ENCODE results near the gene MUC6. TPM values are rescaled to one million over a fixed set of nuclear protein-coding genes. Genes with fewer than 3 reads are reported as not detected.

MUC6 gene
- total RNA-seq, 4 donors from 2014 or later = not detected

DNA sequence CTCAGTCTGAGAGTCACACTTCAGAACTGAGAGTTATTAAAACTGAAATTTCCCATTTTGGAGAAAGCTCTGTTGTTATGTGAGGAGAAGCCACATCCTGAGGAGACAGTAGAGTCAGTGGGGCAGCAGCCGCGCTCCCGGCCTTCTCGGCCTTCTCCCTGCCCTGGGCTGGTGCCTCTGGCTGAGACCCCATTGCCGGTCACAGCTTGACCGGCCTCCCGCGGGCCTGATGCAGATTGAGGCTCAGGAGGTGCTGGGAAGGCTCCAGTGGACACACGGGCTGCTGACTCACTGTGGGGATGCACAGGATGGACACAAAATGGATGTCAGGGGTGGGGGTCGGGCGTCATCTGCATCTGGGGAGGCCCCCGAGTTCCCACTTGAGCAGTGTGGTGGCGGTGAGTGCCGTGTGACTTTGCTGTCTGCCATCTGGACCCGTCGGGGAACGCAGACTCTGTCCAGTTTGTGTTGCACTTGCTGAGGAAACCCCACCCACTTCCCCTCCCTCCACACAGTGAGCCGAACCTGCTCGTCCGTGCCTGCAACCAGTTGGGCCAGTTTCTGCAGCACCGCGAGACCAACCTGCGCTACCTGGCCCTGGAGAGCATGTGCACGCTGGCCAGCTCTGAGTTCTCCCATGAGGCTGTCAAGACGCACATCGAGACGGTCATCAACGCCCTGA lies 50.1 kb downstream of the MUC6 start:
- Histone ChIP-seq H3K9me3 (no peaks in the 10 kb centered on the region), H3K4me1 (no peaks in the 10 kb centered on the region), H3K36me3 (peaks cover 3 to 74% of the 10 kb centered on the region in 2 donors), H3K27ac (no peak overlapping the region), H3K4me3 (no peak overlapping the region), H3K27me3 (no peaks in the 10 kb centered on the region)
- DNase-seq (no peak), ATAC-seq (no peak)
- in situ Hi-C loops (cut with MboI; ENCODE audit: low sequenced_read_pairs in 4 of 4) (no loop called here), intact Hi-C loops (cut with DNase I; ENCODE audit: low total_unique reads) (no loop called here)
- TF ChIP-seq POLR2A (IDR thresholded peaks at IDR 0.05) = no peak
- TF ChIP-seq, protein P1, sequence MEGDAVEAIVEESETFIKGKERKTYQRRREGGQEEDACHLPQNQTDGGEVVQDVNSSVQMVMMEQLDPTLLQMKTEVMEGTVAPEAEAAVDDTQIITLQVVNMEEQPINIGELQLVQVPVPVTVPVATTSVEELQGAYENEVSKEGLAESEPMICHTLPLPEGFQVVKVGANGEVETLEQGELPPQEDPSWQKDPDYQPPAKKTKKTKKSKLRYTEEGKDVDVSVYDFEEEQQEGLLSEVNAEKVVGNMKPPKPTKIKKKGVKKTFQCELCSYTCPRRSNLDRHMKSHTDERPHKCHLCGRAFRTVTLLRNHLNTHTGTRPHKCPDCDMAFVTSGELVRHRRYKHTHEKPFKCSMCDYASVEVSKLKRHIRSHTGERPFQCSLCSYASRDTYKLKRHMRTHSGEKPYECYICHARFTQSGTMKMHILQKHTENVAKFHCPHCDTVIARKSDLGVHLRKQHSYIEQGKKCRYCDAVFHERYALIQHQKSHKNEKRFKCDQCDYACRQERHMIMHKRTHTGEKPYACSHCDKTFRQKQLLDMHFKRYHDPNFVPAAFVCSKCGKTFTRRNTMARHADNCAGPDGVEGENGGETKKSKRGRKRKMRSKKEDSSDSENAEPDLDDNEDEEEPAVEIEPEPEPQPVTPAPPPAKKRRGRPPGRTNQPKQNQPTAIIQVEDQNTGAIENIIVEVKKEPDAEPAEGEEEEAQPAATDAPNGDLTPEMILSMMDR (IDR thresholded peaks at IDR 0.05 in 4 of 5, conservative IDR thresholded peaks at IDR 0.05 in 1 of 5) = no peak

DNA sequence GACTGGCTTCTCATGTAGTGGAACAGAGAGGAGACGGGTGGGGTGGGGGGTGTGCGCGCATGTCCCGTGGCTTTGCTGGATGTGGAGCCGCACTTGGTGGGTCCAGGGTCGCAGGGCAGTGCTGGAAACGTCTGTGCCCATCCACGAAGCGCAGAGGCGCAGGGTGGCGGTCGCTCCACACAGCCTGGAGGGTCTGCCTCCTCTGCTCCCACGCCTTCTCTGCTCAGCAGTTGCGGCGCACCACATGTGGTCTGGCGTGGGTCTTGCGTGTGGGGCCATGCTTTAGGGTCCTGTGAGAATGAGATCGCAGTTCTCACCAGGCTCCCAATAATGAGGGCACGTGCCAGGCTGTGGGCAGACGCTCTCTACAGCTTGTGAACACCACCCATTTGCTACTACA lies 50.7 kb downstream of the MUC6 start:
- no peaks in the 10 kb centered on the region for H3K9me3 ChIP-seq
- H3K4me1 ChIP-seq = no peaks in the 10 kb centered on the region
- no peak overlapping the region for H3K4me3 ChIP-seq
- in situ Hi-C loops (cut with MboI; ENCODE audit: low sequenced_read_pairs in 4 of 4) = no loop called here
- no peak overlapping the region for H3K27ac ChIP-seq
- TF ChIP-seq, protein P1 (IDR thresholded peaks at IDR 0.05 in 4 of 5, conservative IDR thresholded peaks at IDR 0.05 in 1 of 5) = no peak
- TF ChIP-seq POLR2A (IDR thresholded peaks at IDR 0.05) = no peak
- peaks cover 3 to 78% of the 10 kb centered on the region in 2 donors for H3K36me3 ChIP-seq
- H3K27me3 ChIP-seq = no peaks in the 10 kb centered on the region
- intact Hi-C loops (cut with DNase I; ENCODE audit: low total_unique reads) = no loop called here
- DNase-seq (no peak), ATAC-seq (no peak)

DNA sequence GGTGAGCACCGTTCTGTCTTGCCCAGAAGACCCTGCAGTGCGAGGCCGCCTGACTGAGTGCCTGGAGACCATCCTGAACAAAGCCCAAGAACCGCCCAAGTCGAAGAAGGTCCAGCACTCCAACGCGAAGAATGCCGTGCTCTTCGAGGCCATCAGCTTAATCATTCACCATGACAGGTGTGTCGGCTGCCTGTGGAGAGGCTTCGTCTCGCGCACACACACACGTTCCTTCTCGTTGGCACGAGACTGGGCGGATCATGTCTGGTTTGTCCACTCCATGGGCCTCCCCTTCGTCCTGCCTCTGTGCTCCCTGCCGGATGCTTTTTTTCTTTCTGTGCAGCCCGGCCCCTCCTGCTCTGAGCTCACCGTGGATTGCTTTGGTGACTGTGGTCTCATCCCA lies 51.1 kb downstream of the MUC6 start:
- no peak overlapping the region for H3K4me3 ChIP-seq
- H3K4me1 ChIP-seq = no peaks in the 10 kb centered on the region
- DNase-seq (no peak), ATAC-seq (no peak)
- no peaks in the 10 kb centered on the region for H3K9me3 ChIP-seq
- TF ChIP-seq, protein P1 (IDR thresholded peaks at IDR 0.05 in 4 of 5, conservative IDR thresholded peaks at IDR 0.05 in 1 of 5) = no peak
- no peak for TF ChIP-seq POLR2A (IDR thresholded peaks at IDR 0.05)
- H3K36me3 ChIP-seq = peaks cover 3 to 78% of the 10 kb centered on the region in 2 donors
- intact Hi-C loops (cut with DNase I; ENCODE audit: low total_unique reads) (no loop called here), in situ Hi-C loops (cut with MboI; ENCODE audit: low sequenced_read_pairs in 4 of 4) (no loop called here)
- H3K27ac ChIP-seq = no peak overlapping the region
- H3K27me3 ChIP-seq = no peaks in the 10 kb centered on the region

DNA sequence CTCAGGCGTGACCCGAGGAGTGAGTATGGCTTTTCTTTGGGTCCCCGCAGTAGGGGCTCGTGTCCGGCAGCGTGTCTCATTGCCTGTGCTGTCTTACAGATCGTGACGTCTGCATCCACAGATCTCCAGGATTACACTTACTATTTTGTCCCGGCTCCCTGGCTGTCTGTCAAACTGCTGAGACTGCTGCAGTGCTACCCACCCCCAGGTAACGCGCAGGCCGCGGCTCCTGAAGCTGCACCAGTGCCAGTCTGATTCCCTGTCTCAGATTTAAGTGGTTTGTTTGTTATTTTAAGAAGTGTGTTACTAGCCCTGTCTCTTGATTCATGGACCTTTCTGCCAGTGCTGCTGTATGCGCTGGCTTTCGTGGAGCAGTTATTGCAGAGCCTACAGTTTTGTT lies 52.0 kb downstream of the MUC6 start:
- Histone ChIP-seq H3K27me3 (no peaks in the 10 kb centered on the region), H3K36me3 (peaks cover 3 to 72% of the 10 kb centered on the region in 2 donors), H3K4me3 (no peak overlapping the region), H3K4me1 (peaks cover 0 to 4% of the 10 kb centered on the region in 2 donors), H3K9me3 (no peaks in the 10 kb centered on the region), H3K27ac (no peak overlapping the region)
- in situ Hi-C loops (cut with MboI; ENCODE audit: low sequenced_read_pairs in 4 of 4) (no loop called here), intact Hi-C loops (cut with DNase I; ENCODE audit: low total_unique reads) (no loop called here)
- DNase-seq (no peak), ATAC-seq (no peak)
- TF ChIP-seq, protein P1 (IDR thresholded peaks at IDR 0.05 in 4 of 5, conservative IDR thresholded peaks at IDR 0.05 in 1 of 5) = no peak
- TF ChIP-seq POLR2A (IDR thresholded peaks at IDR 0.05) = no peak

DNA sequence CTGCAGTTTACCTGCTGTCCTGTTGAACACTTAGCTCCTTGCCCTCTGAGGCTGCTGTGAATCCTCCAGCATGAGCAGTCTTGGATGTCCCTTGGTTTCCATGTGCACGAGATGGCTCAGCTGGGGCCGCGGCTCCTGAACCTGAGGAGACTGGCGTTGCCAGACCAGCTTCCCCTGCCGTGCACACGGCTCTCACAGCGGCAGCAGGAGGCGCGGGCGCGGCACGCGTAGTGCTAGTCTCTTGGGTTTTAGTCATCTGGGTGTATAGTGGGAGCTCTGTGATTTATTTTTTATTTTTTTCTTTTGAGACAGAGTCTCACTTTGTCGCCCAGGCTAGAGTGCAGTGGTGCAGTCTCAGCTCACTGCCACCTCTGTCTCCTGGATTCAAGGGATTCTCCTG lies 54.8 kb downstream of the MUC6 start:
- Histone ChIP-seq H3K9me3 (no peaks in the 10 kb centered on the region), H3K4me1 (peaks cover 0 to 13% of the 10 kb centered on the region in 2 donors), H3K4me3 (no peak overlapping the region), H3K27ac (peak overlapping the region in 1 of 4 donors; percentile 78), H3K27me3 (no peaks in the 10 kb centered on the region), H3K36me3 (peaks cover 3 to 60% of the 10 kb centered on the region in 2 donors)
- TF ChIP-seq, protein P1 (IDR thresholded peaks at IDR 0.05 in 4 of 5, conservative IDR thresholded peaks at IDR 0.05 in 1 of 5) = no peak
- TF ChIP-seq POLR2A (IDR thresholded peaks at IDR 0.05) = no peak
- in situ Hi-C loops (cut with MboI; ENCODE audit: low sequenced_read_pairs in 4 of 4) (no loop called here), intact Hi-C loops (cut with DNase I; ENCODE audit: low total_unique reads) (no loop called here)
- DNase-seq (no peak), ATAC-seq (no peak)
